Activated effector memory CD4-positive, alpha-beta T cell treated with Interleukin-2 at 50 U/mL for 16 hours (primary cell): ENCODE results near the gene MORC2.

Experiments
- DNase-seq: peaks from one replicate; pipeline ENCODE4 v3.0.0-alpha.2; 2020

The MORC2 gene

DNA sequence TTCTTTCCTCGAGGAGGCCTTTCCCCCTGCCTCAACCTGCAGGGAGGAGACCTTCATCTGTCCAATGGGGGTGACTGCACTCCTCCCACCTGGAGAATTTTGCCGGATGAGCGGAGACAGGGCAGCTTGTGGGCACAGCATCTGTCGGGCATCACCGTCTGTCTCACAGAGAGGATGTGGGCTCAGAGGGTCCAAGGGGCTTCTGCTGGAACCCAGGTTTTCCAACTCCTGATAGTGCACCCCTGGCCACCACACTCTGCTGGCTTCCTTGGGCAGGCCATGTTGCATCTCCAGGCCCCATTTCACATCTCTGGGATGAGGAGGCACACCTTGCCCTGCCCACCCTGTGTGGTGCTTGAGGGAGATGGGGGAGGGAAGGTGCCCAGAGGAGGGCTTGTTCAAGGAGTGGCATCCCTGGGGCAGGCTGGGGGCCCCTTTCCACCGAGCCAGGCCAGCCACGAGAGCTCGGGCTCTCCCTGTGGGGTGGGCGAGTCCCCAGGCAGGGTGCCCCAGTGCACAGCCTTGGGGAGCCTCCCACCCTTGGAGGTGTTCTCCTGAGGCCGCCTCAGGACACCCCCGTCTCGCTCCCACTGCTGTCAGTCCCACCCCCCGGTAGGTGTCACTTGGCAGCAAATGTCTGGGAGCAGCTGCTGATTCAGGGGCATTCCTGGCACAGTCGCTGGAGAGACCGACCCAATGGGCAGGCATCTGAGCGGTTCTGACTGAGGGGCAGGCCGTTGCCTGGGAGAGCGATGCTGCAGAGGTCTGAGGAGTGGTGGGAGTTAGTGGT is 84.2 kb downstream of the MORC2 start:
- no peak for DNase-seq

DNA sequence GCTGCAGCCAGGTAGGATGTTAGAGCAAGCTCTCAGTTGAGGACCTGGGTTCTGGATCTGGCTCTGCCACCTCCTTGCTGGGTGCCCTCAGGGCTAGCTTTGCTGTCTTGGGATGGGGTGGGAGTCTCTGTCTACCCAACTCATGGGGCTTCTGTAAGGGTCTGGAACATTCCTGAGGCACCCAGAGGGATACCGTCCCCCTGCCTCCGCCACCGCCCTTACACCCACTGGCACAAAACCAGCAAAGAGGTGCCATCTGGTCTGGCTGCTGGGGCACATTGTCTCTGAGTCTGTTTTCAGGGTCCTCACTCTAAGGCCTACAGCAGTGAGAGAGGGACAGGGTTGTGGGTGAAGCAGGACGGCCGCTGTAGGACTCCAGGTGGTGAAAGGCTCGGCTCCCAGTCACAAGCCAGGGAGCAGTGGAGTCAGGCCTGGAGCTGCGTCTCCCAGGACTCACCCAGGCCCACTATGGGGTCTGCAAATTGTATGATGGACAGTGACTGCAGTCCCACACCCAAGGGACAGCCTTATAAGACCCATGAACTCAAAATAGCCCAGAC is 84.9 kb downstream of the MORC2 start:
- no peak for DNase-seq

DNA sequence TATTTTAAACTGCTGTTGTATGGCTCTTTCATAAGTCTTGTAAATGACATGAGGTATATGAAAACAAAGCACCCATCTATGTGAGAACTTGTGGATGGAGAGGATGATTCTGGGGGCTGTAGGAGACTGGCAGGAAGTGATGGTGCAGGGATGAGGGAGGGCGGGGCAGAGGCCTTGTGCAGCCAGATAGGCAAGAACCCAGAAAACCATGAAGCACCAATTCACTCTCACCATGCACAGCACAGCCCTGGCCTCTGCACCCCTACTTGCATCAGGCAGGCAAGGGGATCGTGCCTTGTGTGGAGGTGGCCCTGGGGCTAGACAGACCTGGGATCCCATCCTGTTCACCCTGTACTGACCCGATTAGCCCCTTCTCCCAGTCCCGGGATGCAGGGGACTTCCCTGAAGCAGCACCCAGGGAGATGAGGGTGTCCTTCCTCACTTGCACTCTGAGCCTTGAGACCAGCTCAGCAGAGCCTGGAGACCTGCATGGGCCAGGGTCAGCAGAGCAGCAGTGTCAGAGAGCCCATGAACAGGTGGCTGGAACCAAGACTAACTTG is 85.5 kb downstream of the MORC2 start:
- DNase-seq = no peak

DNA sequence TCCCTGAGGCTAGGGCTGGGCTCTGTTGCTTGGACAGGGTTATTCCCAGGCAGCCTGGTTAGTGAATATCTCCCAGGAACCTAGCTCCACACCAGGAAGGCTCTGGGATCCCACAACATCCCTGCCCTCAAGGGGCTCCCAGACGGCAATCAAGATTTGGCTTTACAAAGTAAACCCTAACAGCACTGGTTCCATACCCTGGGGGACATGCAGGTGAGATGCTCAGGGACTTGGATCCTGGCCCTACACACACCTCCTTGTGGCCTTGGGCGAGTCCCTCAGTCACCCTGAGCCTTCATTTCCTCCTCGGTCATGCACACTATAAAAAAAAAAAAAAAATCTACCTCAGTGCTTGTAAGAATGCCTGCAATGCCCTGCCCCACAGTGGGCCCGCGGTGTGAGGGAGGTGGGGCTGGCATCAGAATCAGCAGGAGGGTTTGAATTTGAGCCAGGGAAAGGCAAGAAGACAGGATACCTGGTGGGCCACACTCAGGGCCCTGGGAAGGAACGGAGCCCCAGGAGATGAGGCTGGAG is 86.3 kb downstream of the MORC2 start:
- no peak for DNase-seq

DNA sequence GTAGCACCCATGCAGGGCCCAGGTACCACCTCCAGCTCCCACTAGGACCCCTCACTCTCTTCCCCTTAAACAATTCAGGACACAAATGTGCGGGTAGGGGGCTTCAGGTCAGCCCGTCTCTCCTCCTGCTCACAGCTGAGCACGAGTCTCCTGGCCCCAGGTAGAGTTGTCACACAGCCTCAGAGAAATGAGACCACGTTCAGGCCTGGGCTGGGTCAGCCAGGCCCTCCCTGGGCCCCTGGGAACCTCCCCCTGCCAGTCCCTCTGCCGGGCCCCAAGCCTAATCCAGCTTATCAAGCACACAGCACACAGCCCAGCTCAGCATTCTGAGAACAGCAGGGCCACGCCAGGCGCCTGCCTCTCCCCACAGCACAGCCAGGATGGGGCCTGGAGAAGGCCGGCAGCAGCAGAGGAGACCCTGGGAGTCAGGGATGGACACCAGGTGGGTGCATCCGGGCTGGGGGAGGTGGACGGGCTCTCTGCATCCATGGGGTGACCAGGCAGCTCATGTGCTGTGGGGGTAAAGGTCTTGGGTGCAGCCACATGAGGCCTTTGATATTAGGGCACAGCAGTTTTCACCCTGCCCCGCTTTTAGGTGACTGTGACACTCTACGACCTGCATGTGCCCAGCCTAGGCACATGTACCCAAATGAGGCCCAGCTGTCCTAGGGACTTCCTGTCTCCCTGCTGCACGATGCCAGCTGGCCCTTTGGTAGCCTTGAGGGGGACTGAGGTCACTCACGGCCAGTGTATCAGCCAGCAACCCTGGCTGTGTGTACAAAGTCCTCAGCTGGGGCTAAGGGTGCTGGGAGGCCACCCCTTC is 87.0 kb downstream of the MORC2 start:
- DNase-seq = no peak

DNA sequence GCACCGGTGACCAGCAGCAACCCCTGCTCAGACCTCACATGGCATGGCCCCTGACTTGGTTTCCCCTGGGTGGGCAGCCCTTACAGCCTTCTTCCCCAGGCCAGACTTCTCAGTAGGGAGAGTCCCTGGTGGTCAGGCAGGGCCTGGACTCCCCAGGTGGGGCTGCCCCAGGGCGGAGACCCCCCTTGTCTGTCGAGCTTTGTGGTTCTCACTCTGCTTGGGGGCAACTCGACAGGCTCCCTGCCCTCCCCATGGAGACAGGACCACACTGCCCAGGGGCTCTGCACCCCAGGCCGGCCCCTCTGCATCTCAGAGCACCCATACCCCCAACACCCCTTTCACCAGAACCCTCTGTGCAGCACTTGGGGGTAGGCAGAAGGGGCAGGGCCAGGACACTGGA is 87.7 kb downstream of the MORC2 start:
- no peak for DNase-seq

DNA sequence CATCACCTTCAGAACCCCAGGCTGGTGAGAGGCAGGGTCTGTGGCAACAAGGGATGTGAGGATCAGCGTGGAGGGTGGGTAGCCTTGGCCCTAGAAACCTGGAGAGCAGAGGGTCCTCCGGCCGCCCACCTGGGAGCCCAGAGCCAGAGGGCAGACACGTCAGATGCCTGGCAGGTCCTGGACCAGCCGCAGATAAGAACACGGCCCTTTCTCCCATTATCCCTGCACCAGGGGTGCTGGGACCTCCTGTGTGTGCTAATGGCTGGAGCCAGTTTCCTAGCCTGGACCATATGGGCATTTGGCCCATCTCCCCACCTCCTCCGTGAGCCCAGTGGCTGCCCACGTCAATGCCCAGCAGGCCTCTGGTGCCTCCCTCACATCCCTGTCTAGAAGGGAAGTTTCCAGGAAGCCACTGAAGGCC is 88.4 kb downstream of the MORC2 start:
- no peak for DNase-seq

DNA sequence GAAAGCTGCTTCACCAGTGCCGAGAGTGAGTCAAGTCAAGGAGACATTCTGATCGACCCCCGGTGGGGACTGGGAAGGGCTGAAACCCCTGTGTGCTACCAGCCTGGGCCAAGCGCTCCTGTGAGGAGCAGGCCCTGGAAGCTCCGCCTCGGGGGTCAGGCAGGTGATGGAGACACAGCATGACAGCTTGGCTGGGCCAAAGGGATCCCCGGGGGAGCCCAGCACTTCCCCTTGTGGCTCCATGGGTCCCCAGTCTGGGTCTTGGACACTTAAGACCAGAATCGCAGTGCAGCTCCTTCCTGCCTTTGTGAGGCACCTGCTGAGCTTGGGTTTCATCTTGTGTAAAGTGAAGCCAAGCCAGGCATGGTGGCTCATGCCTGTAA is 89.2 kb downstream of the MORC2 start:
- no peak for DNase-seq

DNA sequence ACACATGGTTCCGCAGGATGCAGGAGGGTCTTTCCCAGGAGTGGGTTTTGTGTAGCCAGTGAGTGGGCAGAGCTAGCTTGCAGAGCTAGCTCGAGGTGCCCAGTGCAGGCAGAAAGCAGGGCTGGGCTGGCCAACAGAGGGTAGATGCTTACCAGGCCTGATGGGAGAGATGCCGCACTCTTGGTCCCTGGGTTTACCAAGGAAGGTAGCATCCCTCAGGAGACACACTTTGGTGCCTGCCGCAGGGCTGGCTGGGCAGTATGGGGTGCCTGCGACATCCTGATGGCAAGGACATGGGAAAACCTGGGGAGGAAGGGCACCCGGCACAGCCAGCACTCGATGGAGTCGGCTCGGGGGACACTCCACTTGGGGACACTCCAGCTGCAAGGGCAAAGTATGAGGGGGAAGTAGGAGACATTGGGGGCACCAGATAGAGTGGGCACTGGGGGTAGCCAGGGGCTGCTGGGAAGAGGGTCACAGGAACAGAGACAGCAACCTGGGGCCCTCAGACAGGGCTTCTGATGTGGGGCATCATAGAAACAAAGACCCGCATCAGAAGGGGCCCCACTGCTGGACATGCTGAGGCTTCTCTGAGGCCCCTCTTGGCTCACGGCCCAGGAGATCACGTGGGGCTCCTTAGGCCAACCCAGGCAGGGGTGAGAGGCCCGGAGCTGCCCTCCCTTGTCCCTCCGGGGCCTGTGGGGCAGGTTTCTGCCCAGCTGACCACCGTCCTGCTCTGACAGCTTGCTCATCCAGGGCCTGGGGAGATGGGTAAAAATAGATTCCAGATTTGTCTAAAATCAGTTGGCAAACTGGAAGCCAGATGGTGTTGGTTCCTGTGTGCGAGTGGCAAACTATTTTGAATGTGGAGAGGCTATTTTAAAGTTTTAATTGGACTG is 89.8 kb downstream of the MORC2 start:
- DNase-seq = no peak

DNA sequence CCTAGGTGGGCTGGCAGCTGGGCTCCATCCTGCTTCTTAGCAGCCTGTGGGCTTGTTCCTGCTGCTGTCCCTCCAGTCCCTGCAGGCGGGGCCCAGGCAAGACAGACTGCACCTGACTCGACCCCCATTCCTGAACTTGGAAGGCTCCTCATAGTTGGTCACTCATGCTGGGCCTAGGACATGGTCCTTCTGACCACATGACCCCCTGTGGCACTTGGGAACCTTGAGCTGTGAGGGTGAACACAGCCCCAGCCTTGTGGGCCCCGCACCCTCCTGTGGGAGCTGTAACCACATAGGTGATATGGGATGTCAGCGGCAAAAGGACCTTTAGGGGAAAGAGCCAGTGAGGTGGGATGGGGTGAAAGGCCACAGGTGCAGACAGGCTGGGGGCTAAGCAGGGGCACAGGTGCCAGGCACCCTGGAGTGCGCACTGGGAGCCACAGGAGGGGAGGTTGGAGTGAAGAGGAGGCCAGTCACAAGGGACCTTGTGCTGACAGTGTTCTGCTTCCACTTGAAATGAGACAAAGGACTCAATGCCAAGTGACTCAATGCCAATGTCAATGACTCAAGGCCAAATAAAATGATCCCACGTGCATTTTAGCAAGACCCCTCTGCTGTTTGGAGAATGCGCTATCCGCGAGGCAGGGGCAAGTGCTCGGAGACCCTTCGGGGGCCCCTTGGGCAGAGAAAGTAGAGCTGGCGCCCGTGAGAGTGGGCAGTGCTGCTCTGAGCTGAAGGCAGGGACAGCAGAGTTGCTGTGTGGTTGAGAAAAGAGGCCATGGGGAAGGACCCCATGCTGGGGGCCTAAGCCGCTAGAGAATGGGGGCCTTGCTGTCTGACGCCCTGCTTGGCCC is 90.7 kb downstream of the MORC2 start:
- no peak for DNase-seq

DNA sequence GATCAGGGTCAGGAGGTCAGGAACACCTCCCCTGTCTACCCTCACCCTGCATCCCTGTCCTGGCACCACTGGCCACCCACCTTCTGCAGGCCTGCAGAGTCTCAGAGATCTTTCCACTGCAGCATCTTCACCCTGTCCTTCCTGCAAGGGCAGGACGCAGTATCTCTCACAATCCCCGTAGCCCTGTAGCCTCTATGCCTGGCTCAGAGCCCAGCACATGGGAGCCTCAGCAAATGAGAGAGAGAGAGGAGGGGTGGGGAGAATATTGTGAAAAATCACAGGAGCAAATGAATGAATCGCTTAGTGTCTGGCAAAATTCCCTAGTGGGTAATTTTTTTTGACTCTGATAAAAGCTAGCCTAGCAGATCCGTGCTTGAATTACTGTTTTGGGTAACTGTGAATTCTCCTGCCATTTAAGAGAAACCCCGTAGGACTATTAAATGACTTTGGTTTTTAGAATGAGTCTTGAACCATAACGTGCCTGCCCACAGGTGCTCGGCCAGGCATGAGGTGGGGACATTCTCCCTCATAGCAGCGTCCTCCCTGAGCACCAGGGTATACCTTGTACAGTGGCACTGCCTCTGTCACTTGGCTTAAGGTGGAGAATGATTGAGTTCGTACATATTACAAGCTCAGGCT is 91.5 kb downstream of the MORC2 start:
- no peak for DNase-seq

DNA sequence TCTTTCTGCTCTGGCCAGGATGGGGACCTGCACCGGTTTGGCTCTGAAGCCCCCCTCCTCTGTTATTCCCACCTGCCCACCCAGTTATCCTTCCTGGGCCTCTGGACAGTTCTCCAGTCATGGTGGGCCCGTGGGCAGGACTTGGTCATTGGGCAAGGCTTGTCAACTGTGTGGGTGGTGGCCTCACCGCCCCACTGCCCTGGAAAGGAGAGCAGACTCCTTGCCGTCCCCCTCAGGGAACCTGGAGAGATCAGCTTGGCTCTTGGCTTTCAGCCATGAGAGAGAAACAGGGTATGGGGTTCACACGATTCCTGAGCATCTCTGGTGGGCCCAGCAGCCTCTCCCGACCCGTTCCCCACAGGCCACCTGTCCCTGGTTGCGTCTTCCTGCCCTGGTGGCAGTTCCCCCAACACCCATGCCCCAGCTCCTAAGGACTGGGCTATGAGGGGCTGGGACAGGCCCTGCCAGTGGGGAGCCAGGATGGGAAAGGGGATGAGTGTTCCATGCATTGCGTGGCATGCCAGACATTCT is 92.3 kb downstream of the MORC2 start:
- DNase-seq = no peak

DNA sequence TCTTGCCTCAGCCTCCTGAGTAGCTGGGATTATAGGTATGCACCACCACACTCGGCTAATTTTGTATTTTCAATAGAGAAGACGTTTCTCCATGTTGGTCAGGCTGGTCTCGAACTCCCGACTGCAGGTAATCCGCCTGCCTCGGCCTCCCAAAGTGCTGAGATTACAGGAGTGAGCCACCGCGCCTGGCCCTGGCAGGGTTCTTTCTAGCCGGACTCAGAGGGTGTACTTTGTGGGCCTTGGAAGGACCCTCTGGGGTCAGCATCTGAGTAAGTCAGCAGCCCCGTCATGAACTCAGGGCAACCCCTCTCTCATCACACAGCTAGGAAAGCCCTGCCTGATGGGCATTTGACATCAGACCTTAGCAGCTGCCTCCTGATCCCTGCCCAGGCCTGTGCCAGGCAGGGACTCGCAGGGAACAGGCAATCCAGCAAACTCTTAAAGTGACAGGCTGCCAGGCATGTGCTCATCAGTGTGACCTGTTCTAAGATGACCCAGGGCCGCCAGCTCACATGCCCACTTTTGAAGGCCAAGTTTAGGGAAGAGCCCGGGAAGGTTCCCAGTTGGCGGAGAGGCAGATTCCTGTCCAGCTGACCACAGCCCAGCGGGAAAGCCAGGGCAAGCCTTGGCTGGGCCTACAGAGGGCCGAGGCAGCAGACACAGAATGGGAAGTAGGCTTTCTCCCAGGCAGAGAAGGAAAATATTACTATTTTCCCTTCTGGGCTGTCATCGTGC is 92.9 kb downstream of the MORC2 start:
- no peak for DNase-seq
